Activated naive CD4-positive, alpha-beta T cell treated with anti-CD3 and anti-CD28 coated beads for 36 hours (primary cell): ENCODE data around the gene PRDM12. TPM values are rescaled to one million over a fixed set of nuclear protein-coding genes. Genes with fewer than 3 reads are reported as not detected.
A peak's percentile ranks its signal among the peaks of the same experiment; 100 is the strongest.

Experiments used
- CTCF ChIA-PET: fragments of 350-600 bp; sonication (Branson Sonifier 250); formaldehyde crosslinking; loops from one replicate; lab custom pipeline; 2021; ENCODE audit warnings: antibody characterized with exemption; lab: Charles Lee
- DNase-seq: peaks from one replicate; pipeline ENCODE4 v3.0.0-alpha.2; 2020
- H3K27ac Mint-ChIP-seq: one replicate; pipeline ENCODE4 v1.8.0; 2021; ENCODE audit warnings: mild to moderate bottlenecking, mixed read lengths
- H3K27me3 Mint-ChIP-seq: one replicate; pipeline ENCODE4 v1.8.0; 2021; ENCODE audit warnings: low read depth, mixed read lengths
- H3K36me3 Mint-ChIP-seq: one replicate; pipeline ENCODE4 v1.8.0; 2021; ENCODE audit warnings: low read depth, mixed read lengths
- H3K4me1 Mint-ChIP-seq: one replicate; pipeline ENCODE4 v1.8.0; 2021; ENCODE audit warnings: low read depth, mixed read lengths
- H3K4me3 Mint-ChIP-seq: one replicate; pipeline ENCODE4 v1.8.0; 2021; ENCODE audit warnings: mild to moderate bottlenecking, moderate library complexity, mixed read lengths
- H3K9me3 Mint-ChIP-seq: one replicate; pipeline ENCODE4 v1.8.0; 2021; ENCODE audit warnings: mixed read lengths
- intact Hi-C: fragments of 100-400 bp; cut with micrococcal nuclease; formaldehyde crosslinking; loops from one replicate; pipeline ENCODE4 v1.15.1; 2023
- microRNA-seq: library from miRNA; unstranded; fragments of <30 nt; microRNA quantifications from one replicate; pipeline ENCODE4 v1.2.0, GENCODE V29; 2022; ENCODE audit warnings: borderline microRNAs expressed, borderline replicate concordance
- total RNA-seq, 2 experiments: library from RNA; stranded (reverse); gene quantifications; one replicate each; pipeline ENCODE4 v1.2.3, GENCODE V29; 2021

Gene PRDM12
- total RNA-seq, 2 experiments from 2014 or later = not detected

- H3K27me3 Mint-ChIP-seq = no peaks in the 10 kb centered on the region
- peaks cover 26% of the 10 kb centered on the region for H3K4me1 Mint-ChIP-seq
- H3K36me3 Mint-ChIP-seq = peaks cover 6% of the 10 kb centered on the region
- intact Hi-C loops = no loop called here
- no peak for DNase-seq
- H3K4me3 Mint-ChIP-seq = no peak overlapping the region
- H3K9me3 Mint-ChIP-seq = peaks cover 1% of the 10 kb centered on the region
- CTCF ChIA-PET = no interaction called here
- no peak overlapping the region for H3K27ac Mint-ChIP-seq
Observed at GRCh38 chr9:130728721-130729120, 64.3 kb downstream of the PRDM12 start.

GRCh38 chr9:130729145-130729544, 64.8 kb downstream of the PRDM12 start:
- no peaks in the 10 kb centered on the region for H3K27me3 Mint-ChIP-seq
- H3K9me3 Mint-ChIP-seq = peaks cover 1% of the 10 kb centered on the region
- intact Hi-C loops = no loop called here
- H3K27ac Mint-ChIP-seq = no peak overlapping the region
- H3K36me3 Mint-ChIP-seq = peaks cover 6% of the 10 kb centered on the region
- no peak overlapping the region for H3K4me3 Mint-ChIP-seq
- peaks cover 26% of the 10 kb centered on the region for H3K4me1 Mint-ChIP-seq
- no peak for DNase-seq
- CTCF ChIA-PET = no interaction called here

- intact Hi-C loops = no loop called here
- no peak overlapping the region for H3K4me3 Mint-ChIP-seq
- no peaks in the 10 kb centered on the region for H3K27me3 Mint-ChIP-seq
- DNase-seq = no peak
- H3K9me3 Mint-ChIP-seq = peaks cover 1% of the 10 kb centered on the region
- CTCF ChIA-PET = interaction anchor here (0.6 to 1.5 kb wide), 4 partner anchors 22 to 318 kb away, joined by 3 to 7 read pairs (median 6); no protein-coding TSS in a partner anchor
- peaks cover 26% of the 10 kb centered on the region for H3K4me1 Mint-ChIP-seq
- H3K36me3 Mint-ChIP-seq = peaks cover 6% of the 10 kb centered on the region
- H3K27ac Mint-ChIP-seq = no peak overlapping the region
Observed at GRCh38 chr9:130731355-130731754, 67.0 kb downstream of the PRDM12 start.

- intact Hi-C loops = no loop called here
- H3K4me1 Mint-ChIP-seq = peaks cover 25% of the 10 kb centered on the region
- H3K27ac Mint-ChIP-seq = no peak overlapping the region
- peaks cover 1% of the 10 kb centered on the region for H3K9me3 Mint-ChIP-seq
- no peaks in the 10 kb centered on the region for H3K27me3 Mint-ChIP-seq
- H3K36me3 Mint-ChIP-seq = peaks cover 7% of the 10 kb centered on the region
- DNase-seq = peak; percentile 14
- CTCF ChIA-PET = interaction anchor here (0.6 to 1.5 kb wide), 5 partner anchors 10 to 135 kb away, joined by 3 to 7 read pairs (median 5); no protein-coding TSS in a partner anchor
- no peak overlapping the region for H3K4me3 Mint-ChIP-seq
Observed at GRCh38 chr9:130732136-130732535, 67.7 kb downstream of the PRDM12 start.

Small RNAs within 50 kb of the gene (microRNA-seq; reads per million reads assigned to microRNA genes)
- not detected for gene MIR6856

Other genes with a start within 250 kb of the PRDM12 start
- 10 to 100 TPM; 12.4 to 14.3 TPM for gene ASS1, start 219.6 kb upstream of the PRDM12 start, total RNA-seq
- 10 to 100 TPM; 29.8 to 32.8 TPM for gene FUBP3, start 85.0 kb upstream of the PRDM12 start, total RNA-seq
- gene EXOSC2, start 29.2 kb downstream of the PRDM12 start, total RNA-seq = 10 to 100 TPM; 70.1 to 72.6 TPM
- 10 to 100 TPM; 25.7 to 26.1 TPM for gene ABL1, start 170.7 kb downstream of the PRDM12 start, total RNA-seq
- not detected for gene QRFP, start 232.2 kb downstream of the PRDM12 start, total RNA-seq